GM19193 (cell line): ENCODE data around the gene SELP.

Experiments used
- POLR2A ChIP-seq: IDR thresholded peaks from 4 replicates; pipeline ENCODE4 v1.6.1; 2011; ENCODE audit not compliant: insufficient read depth, insufficient read length; ENCODE audit errors: extremely low read depth

SELP gene

DNA sequence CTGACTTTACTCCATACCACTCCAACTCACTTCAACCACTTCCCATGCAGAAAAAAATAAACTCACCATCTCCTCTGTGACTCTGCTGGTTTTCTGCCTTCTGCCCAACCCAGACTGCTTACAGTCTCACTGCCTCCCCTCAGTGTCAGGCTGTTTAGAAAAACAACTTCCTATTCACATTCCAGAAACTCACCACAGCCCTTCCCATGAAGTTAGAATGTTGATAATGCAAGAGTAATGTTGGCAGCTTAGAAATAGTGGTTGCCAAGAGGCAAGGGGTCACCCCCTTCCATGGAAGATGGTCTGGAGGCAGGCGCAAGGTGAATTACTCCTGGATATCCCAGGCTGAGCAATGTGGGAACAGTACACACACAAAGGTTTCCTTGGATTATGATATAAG is at the start of gene SELP:
TSS of gene SELP (minus strand) at position 119 of the 400 bp plus-strand sequence. CDS start at position 69, 50 bp downstream.
- TF ChIP-seq POLR2A: no peak

DNA sequence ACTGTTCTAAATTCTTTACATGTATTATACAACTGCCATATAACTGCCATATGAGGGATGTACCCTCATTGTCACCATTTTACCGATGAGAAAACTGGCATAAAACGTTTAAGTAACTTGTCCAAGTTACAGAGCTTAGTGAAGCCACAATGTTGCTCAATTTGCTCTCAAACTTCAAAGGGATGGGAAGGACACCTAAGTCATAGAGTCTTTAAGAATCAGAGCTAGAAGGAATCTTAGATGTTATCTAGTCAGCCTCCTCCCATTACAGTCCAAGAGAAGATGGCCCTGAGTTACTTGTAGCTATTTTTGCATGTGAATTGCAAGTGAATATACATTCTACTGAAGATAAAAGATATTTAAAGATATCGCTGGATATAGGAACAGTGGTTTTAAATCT is 49.8 kb upstream of the SELP start:
- no peak for TF ChIP-seq POLR2A

DNA sequence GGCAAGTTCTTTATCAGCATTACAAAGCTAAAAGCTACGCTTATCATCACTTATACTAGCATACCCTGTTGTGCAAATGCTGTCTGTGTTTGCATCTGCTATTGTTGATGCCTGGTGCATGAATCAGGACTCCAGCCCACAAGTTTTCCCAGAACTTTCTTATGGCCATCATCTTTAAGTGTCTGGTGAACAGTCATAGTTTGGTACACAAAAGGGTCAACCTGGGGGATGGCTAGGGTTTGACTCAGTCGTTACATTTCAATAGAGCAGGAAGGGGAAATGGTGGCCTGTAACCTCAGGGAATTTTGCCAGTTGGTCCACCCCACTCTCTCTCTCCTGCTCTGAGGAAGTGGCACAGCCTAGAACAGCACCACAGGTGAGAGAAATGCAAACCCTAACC is 46.1 kb upstream of the SELP start:
- TF ChIP-seq POLR2A: no peak

DNA sequence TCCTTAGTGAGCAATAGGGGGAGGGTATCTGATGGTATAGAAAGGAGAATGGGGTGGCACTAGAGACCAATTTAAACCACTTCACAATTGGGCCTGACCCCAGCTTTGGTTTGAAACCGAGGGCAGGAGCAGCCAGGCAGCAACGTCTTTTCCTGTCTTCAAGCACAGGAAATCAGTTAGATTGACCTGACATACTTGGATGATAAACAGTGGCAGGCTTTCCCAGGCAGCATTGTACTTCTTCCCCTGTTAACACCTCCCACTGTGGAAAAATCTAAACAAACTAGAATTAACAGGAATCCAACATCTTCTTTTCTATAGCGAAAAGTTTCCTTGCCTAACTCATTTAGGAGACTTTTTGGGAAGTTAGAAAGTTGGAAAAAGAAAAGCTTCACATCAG is 40.9 kb upstream of the SELP start:
- TF ChIP-seq POLR2A: no peak

DNA sequence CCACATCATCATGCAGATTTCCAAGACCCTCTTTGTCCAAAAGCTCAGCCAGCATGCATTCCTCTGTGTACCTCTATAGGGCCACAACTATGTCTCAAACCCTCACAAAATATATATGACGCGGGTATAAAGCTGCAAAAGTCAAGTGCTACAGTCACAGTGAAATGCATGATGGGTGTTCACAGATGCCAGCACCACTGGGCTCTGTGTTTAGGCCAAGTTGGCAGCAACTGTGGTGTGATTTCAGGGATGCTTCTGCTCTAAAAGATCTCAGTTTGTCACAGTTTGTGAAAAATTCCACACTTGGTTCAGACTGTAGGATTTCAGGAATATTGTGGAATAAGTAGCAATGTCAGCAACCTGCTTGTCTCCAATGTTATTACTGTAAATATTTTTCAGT is 23.9 kb upstream of the SELP start:
- no peak for TF ChIP-seq POLR2A

GRCh38 chr1:169651035-169651434 is 21.1 kb upstream of the SELP start:
- TF ChIP-seq POLR2A: no peak

DNA sequence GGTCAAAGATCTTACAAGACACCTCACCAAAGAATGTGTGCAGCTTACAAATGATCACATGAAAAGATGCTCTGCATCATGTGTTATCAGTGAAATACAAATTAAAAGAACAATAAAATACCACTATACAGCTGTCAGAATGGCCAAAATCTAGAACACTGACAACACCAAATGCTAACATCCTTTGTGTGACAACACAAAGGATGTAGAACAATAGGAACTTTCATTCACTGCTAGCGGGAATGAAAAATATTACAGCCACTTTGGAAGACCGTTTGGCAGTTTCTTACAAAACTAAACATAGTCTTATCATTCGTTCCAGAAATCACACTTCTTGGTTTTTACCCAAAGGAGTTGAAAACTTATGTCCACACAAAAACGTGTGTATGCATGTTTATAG is 20.6 kb upstream of the SELP start:
- no peak for TF ChIP-seq POLR2A

DNA sequence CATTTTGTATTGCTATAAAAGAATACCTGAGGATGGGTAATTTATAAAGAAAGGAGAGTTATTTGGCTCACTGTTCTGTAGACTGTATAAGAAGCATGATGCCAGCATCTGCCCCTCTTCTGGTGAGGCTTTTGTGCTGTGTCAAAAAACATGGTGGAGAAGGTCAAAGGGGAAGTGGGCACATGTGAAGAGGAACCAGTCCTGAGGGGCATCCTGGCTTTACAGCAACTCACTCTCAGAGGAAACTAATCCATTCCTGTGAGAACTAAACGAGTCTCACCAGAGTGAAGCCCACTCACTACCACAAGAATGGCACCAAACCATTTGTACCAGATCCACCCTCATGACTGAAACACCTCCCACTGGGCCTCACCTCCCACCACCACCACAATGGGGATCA is 18.8 kb upstream of the SELP start:
- no peak for TF ChIP-seq POLR2A

- no peak for TF ChIP-seq POLR2A
Measured at GRCh38 chr1:169648187-169648586, 18.3 kb upstream of the SELP start.

DNA sequence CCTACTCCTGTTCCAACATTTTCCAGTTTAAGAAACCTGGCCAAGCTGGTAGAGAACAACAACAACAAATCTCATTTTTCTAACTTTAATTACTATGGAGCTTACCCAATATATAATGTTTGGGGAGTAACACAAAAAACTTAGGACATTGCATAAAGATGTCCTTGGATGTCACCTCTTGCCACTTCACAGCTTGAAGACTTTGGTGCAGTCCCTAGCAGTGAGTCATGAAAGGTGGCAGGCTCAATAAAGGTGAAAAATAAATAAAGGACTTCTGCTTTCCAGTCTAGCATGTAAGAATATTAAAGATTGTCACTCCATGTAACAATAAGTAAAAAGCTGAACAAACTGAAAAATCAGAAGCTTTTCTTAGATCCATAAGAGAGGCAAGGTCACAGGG is 17.6 kb upstream of the SELP start:
- no peak for TF ChIP-seq POLR2A

DNA sequence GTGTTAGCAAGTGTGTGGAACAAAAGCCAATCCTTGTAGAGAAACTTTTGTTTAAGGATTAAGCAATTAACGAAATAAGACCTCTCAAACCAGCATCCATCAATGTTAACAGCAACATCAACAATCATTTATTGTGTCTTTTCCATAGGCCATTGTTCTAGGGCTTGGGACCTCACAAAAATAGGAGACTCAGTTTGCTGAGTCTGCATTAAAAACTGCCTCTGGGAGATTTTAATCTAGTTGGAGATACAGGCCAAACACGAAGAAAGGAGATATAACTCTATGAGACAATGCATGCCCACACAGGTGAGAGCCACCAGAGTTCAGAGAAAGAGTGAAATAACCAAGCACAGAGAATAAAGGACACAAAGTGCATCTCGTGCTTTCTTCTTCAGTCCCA is 14.4 kb upstream of the SELP start:
- TF ChIP-seq POLR2A: no peak

- TF ChIP-seq POLR2A: no peak
Measured at GRCh38 chr1:169634877-169635276, 5.0 kb upstream of the SELP start.

DNA sequence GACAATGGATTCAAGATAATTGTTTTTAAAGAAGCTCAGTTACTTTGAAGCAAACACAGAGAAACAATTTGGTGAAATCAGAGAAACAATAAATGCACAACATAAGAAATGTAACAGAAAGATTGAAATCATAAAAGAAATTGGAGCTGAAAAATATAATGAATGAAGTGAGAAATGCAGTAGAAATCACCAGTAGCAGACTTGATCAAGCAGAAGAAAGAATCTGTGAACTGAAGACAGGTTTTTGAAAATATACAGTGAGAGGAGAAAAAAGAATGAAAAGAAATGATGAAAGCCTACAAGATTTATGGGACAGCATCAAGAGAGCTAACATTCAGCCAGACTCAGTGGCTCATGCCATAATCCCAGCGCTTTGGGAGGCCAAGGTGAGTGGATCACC is 4.2 kb upstream of the SELP start:
- TF ChIP-seq POLR2A: no peak

DNA sequence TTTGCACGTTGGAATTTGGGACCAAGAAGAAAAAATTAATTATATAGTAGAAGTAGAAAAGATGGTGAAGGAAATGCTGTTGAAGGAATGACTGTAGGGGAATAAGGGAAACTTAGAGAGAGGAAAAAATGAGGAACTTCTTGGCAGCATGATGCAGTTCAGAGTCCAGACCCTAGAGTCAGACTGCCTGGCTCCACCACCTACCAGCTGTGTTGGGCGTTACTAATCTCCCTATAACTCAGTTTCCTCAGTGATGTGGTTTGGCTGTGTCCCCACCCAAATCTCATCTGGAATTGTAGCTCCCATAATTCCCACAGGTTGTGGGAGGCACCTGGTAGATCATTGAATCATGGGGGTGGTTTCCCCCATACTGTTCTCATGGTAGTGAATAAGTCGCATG is 1.3 kb upstream of the SELP start:
- no peak for TF ChIP-seq POLR2A

DNA sequence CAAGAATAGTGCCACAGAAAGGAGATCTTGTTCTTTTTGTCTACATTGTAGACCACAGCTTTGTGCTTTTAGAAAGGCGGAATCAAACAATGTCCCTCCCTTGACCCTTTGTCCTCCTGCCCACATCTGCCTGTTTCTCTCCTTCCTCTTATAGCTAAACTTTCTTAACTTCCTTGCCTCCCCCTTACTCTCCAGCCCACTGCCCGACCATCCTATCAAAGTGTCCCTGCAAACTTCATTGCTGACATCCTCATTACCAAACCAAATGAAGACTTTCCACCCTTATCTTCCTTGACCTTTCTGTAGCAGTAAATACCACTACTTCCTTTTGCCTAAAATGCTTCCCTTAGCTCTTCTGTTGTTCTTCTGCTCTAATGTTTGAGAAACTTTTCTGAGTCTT is 5.0 kb downstream of the SELP start:
- no peak for TF ChIP-seq POLR2A

DNA sequence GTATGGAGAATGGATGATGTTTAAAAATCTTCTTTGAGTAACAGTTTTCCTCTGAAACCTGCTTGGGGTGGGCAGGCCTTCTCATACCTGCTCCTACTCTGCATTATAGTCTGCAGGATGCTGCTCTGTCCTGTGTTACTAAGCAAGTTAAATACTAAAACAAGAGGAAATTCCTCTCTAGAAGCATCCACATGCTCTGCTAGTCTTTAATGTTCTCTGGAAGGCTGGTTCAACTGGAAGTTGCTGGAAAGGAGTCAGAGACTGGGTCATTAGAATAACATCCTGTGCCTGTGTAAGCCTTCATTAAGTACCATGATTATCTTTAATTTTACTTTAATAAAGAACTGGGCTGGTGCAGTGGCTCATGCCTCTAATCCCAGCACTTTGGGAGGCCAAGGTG is 5.8 kb downstream of the SELP start:
- no peak for TF ChIP-seq POLR2A

DNA sequence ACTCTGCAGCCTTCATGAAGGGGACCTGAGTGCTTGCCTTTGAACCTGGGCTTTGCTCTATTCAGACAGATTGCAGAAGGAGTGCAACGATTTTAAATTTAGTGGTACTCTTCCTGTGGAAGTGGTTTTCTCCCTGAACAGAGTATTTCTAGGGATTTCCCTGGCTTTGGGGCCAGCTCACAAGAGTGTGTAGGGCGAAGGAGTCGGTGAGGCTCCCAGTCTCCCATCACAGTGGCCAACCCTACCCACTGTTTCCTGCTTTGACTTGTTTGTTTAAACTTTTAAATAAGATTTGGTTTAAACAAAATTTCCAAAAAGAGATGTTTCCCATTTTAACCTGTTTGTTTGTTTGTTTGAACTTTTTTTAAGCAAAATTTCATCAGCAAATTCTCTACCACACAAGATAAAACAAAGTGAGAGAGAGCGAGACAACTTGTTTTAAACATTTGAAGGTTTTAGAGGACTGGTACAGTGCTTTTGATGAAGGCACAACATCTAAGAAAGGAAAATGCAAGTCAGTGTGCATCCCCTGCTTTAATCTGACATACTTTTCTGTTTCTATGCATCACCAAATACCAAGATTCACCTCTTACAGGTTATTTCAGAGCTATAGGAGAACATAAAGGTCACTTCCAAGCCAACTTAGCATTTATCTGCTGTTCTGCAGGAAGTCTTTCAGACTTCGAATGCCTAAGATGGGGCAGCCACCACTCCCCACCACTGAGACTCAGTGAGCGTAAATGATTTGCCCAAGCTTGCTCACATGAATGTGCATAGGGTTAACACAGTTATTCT is 6.6 kb downstream of the SELP start:
- no peak for TF ChIP-seq POLR2A
